Osteoblast (primary cell): ENCODE measurements around the gene ADAMTS2. TPM values are rescaled to one million over a fixed set of nuclear protein-coding genes. Genes with fewer than 3 reads are reported as not detected.

Experiments
- DNase-seq: peaks from one replicate; pipeline ENCODE4 v3.0.0; 2011; ENCODE audit warnings: low spot score, mixed read lengths; ENCODE audit not compliant: insufficient read length; ENCODE audit errors: missing footprints
- H2AFZ ChIP-seq: 2 replicates; pipeline ENCODE4 v1.6.0; 2011; ENCODE audit warnings: mild to moderate bottlenecking, low read length
- H3K27ac ChIP-seq: 2 replicates; pipeline ENCODE4 v1.5.1; 2011; ENCODE audit warnings: mild to moderate bottlenecking, low read depth, low read length, moderate library complexity
- H3K27me3 ChIP-seq: 2 replicates; pipeline ENCODE4 v1.6.0; 2012; ENCODE audit warnings: mild to moderate bottlenecking, control low read depth, inconsistent platforms, low read length, moderate library complexity; ENCODE audit not compliant: insufficient read depth
- H3K36me3 ChIP-seq: 2 replicates; pipeline ENCODE4 v1.5.1; 2011; ENCODE audit warnings: mild to moderate bottlenecking, low read length, control low read depth, moderate library complexity; ENCODE audit not compliant: insufficient read depth
- H3K4me1 ChIP-seq: 2 replicates; pipeline ENCODE4 v1.5.1; 2011; ENCODE audit warnings: mild to moderate bottlenecking, low read length, control low read depth, moderate library complexity; ENCODE audit not compliant: insufficient read depth
- H3K4me2 ChIP-seq: 2 replicates; pipeline ENCODE4 v1.6.0; 2011; ENCODE audit warnings: mild to moderate bottlenecking, low read length; ENCODE audit not compliant: insufficient read depth
- H3K4me3 ChIP-seq: fragments of 200-600 bp; sonication (generic); 3 replicates; pipeline ENCODE4 v1.5.1; 2012; ENCODE audit warnings: mild to moderate bottlenecking, low read length, inconsistent platforms; ENCODE audit not compliant: insufficient read depth
- H3K79me2 ChIP-seq: 2 replicates; pipeline ENCODE4 v1.6.0; 2012; ENCODE audit warnings: mild to moderate bottlenecking, low read length, control low read depth, inconsistent platforms; ENCODE audit not compliant: insufficient read depth
- H3K9me3 ChIP-seq: 2 replicates; pipeline ENCODE4 v1.5.1; 2011; ENCODE audit warnings: low read depth, low read length, control low read depth
- H4K20me1 ChIP-seq: 2 replicates; pipeline ENCODE4 v1.6.0; 2012; ENCODE audit warnings: mild to moderate bottlenecking, low read length, control low read depth; ENCODE audit not compliant: insufficient read depth
- CTCF ChIP-seq: IDR thresholded peaks from 2 replicates; pipeline ENCODE4 v1.5.1; 2011; ENCODE audit warnings: mild to moderate bottlenecking, low read depth, low read length, moderate library complexity; ENCODE audit errors: extremely low read depth
- total RNA-seq: library from RNA; depleted of rRNA; stranded (reverse); fragments of >200 nt; gene quantifications from 2 replicates; pipeline ENCODE4 v1.2.3, GENCODE V29; 2012

ADAMTS2 gene
- total RNA-seq, 1 donor: 144 TPM

- Histone ChIP-seq H3K27me3 (no peaks in the 10 kb centered on the region), H3K27ac (no peak overlapping the region), H3K36me3 (peaks cover 49% of the 10 kb centered on the region), H3K4me3 (no peak overlapping the region), H3K9me3 (no peaks in the 10 kb centered on the region), H3K4me1 (no peaks in the 10 kb centered on the region), H3K79me2 (peaks cover 20% of the 10 kb centered on the region), H4K20me1 (peaks cover 17% of the 10 kb centered on the region), H2AFZ (no peak overlapping the region), H3K4me2 (no peak overlapping the region)
- peak; percentile 82 for DNase-seq
- no peak for TF ChIP-seq CTCF
These were observed 184.7 kb downstream of the ADAMTS2 start for GRCh38 chr5:179160584-179160983.

- H3K9me3 ChIP-seq: no peaks in the 10 kb centered on the region
- H3K27ac ChIP-seq: no peak overlapping the region
- H3K36me3 ChIP-seq: peaks cover 59% of the 10 kb centered on the region
- no peak overlapping the region for H2AFZ ChIP-seq
- no peak overlapping the region for H3K4me2 ChIP-seq
- H3K4me3 ChIP-seq: no peak overlapping the region
- H4K20me1 ChIP-seq: peaks cover 12% of the 10 kb centered on the region
- TF ChIP-seq CTCF: no peak
- no peaks in the 10 kb centered on the region for H3K4me1 ChIP-seq
- no peaks in the 10 kb centered on the region for H3K27me3 ChIP-seq
- DNase-seq: peak; percentile 62
- H3K79me2 ChIP-seq: peaks cover 20% of the 10 kb centered on the region
These were observed 186.7 kb downstream of the ADAMTS2 start for GRCh38 chr5:179158556-179158955.

DNA sequence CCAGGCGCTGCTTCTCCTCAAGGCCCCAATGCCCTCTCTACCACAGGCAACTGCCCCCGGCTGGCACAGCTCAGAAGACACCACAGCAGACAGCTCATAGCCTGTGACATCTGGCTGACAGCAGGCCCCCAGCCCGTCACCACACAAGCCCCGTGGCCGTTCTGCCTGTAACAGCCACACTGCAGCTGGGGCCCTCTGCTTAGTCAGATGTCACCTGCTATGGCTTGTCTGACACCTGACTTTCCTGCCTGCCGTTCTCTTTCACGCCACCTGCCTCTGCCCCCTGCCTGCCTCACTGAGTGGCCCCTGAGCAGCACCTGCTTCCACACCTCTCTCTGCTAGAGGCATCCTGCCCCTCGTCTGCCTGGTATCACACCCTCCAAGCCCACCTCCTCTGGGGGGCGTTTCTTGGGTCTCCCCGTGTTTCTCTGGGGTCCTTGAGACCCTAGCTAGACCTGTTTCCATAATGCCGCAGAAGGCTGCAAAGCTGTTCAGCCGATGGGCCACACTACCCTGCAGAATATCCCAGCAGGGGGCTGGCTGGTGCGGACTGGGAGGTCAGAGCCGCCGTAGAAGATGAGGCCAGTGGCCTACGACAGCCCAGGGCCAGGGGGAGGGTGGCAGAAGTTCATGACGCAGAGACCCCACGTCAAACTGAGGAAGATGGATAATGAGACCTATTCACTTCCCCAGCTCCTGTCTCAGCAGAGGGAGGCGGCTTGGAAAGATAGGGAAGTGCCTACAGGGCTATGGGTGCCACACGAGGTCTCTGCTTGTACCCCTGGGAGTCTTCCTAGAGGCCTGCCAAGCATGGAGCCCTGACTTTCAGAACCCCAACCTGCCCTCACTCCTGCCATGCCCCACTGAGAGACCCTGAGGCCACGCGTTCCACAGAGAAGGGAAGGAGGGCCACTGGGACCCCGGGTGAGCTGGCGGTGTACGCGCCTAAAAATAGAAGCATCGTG lies 190.0 kb downstream of the ADAMTS2 start:
- no peak for TF ChIP-seq CTCF
- H2AFZ ChIP-seq: no peak overlapping the region
- peak; percentile 57 for DNase-seq
- no peak overlapping the region for H3K4me3 ChIP-seq
- H4K20me1 ChIP-seq: peaks cover 7% of the 10 kb centered on the region
- no peak overlapping the region for H3K27ac ChIP-seq
- H3K4me1 ChIP-seq: no peaks in the 10 kb centered on the region
- H3K79me2 ChIP-seq: peaks cover 7% of the 10 kb centered on the region
- peaks cover 72% of the 10 kb centered on the region for H3K36me3 ChIP-seq
- H3K4me2 ChIP-seq: no peak overlapping the region
- H3K9me3 ChIP-seq: no peaks in the 10 kb centered on the region
- no peaks in the 10 kb centered on the region for H3K27me3 ChIP-seq

DNA sequence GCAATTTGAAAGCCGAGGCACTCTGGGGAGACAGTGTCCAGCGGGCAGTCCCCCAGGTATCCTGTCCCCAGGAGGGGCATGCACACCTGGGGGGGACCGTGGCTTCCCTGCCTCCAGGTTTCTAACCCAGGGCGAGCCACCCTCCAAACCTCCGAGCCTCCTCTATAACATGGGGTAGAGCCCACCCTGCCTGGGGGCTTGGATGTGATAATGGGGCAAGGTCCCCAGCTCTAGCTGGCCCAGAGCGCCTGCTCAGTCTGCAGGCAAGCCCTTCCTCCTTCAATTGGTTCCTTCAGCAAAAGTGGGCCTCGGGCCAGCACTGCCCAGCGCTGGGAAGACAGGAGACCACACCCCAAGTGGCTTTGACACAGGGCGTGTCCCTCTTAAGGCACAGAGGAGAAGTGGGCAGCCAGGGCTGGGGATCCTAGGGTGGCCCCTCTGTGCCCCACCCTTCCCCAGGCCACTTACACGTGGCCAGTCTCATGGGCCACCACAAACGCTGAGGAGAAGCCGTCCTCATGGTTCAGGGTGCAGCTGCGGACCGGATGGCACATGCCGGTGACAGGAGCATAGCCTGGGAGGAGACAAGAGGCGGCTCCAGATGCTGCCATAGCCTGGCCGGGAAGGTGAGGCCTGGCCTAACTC lies 190.8 kb downstream of the ADAMTS2 start:
- Histone ChIP-seq H3K4me1 (no peaks in the 10 kb centered on the region), H3K27ac (no peak overlapping the region), H3K27me3 (no peaks in the 10 kb centered on the region), H3K4me2 (no peak overlapping the region), H3K9me3 (no peaks in the 10 kb centered on the region), H3K36me3 (peaks cover 75% of the 10 kb centered on the region), H4K20me1 (peaks cover 6% of the 10 kb centered on the region), H2AFZ (no peak overlapping the region), H3K79me2 (peaks cover 5% of the 10 kb centered on the region), H3K4me3 (no peak overlapping the region)
- TF ChIP-seq CTCF: no peak
- peak; percentile 47 for DNase-seq
